Cardiac fibroblast (primary cell): ENCODE measurements around the gene MOGAT3.

Experiments used
- DNase-seq, 2 donors: peaks; one replicate each; pipeline versions ENCODE4 v3.0.0 to v3.0.0-alpha.2; 2010; ENCODE audit warnings: low read depth in 2 of 2
- H3K4me3 ChIP-seq, 2 donors: replicated peaks in 1 of 2; 1 replicate in 1 of 2; 2 replicates in 1 of 2; pipeline ENCODE4 v1.5.1; 2011; ENCODE audit warnings: low read depth in 2 of 2, low read length in 2 of 2, mild to moderate bottlenecking in 2 of 2, moderate library complexity in 1 of 2
- CTCF ChIP-seq: IDR thresholded peaks from one replicate; pipeline ENCODE4 v1.5.1; 2011; ENCODE audit warnings: low read depth, mild to moderate bottlenecking, low read length, inconsistent platforms

MOGAT3 gene

GRCh38 chr7:101222275-101222830 is 21.5 kb upstream of the MOGAT3 start:
- no peak for TF ChIP-seq CTCF
- no peak overlapping the region for H3K4me3 ChIP-seq
- no peak for DNase-seq

GRCh38 chr7:101220295-101220694 is 19.5 kb upstream of the MOGAT3 start:
- no peak for TF ChIP-seq CTCF
- no peak for DNase-seq
- H3K4me3 ChIP-seq: no peak overlapping the region

- TF ChIP-seq CTCF: no peak
- peak overlapping the region; percentile 79 to 87 for H3K4me3 ChIP-seq
- peak; percentile 12 to 20 for DNase-seq
Observed at GRCh38 chr7:101218236-101219125, 17.6 kb upstream of the MOGAT3 start.

- peak within 1 kb of the TSS; percentile 79 to 87 for H3K4me3 ChIP-seq
- peak; percentile 98 to 99 for DNase-seq
- no peak for TF ChIP-seq CTCF
Observed at GRCh38 chr7:101217388-101218235, 16.8 kb upstream of the MOGAT3 start, which contains the start of the genes PLOD3 and ZNHIT1. PLOD3 (minus strand) TSS chr7:101217581; CDS start chr7:101217274, 307 bp downstream. ZNHIT1 (plus strand) TSS chr7:101218165; CDS start chr7:101218196, 31 bp downstream.

GRCh38 chr7:101216860-101217387 is 16.1 kb upstream of the MOGAT3 start:
- DNase-seq: no peak
- no peak for TF ChIP-seq CTCF
- H3K4me3 ChIP-seq: peak overlapping the region; percentile 79 to 87
